HG03439 (cell line): ENCODE data around the gene KRTAP6-2.

Source experiments
- ATAC-seq: cut with Tn5 transposase; IDR thresholded peaks from one replicate; pipeline ENCODE4 v1.9.1; 2021; ENCODE audit warnings: mild to moderate bottlenecking, moderate library complexity; ENCODE audit not compliant: unreplicated experiment

Gene KRTAP6-2, protein sequence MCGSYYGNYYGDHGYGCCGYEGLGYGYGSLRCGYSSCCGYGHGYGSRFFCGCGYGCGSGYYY

DNA sequence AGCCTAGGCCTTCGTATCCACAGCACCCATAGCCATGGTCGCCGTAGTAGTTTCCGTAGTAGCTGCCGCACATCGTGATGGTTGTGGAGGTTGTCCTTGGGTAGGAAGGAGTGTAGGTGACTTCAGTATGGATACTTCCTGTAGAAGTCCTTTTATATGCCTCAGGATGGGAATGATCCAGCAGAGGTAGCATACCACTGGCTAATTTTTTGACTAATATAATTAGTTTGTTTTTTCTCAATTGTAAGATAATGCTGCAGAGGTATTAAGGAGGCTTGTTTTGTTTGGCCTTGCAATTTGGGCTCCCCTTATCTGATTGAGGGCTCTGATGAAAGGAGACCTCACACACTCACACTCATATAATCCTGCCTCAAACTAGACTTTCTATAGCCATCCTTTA, at the start of gene KRTAP6-2:
TSS of gene KRTAP6-2 (minus strand) at position 101 of the 400 bp plus-strand sequence. CDS start at position 73, 28 bp downstream.
- no peak for ATAC-seq

DNA sequence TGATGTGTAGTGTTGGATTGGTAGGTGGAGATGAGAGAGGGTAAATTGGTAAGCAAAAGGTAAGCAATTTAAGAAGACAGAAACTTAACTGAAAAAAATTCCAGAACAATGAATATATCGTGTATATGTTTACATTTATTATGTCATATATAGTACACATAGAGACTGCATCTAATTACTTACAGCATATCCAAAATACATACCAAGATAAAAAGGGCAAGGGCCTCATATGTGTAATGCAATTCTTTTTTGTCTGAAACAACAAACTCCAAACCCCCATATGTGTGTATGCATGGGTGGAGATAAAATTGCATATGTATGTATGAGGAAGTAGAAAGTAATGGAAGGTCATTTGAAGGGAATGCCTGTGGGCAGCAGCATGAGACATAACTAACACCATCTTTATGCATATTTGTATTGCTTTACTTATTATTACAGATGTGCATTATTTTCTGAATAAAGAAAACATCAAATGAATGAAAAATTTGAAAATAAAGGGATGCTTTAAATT, 48.3 kb upstream of the KRTAP6-2 start:
- no peak for ATAC-seq

DNA sequence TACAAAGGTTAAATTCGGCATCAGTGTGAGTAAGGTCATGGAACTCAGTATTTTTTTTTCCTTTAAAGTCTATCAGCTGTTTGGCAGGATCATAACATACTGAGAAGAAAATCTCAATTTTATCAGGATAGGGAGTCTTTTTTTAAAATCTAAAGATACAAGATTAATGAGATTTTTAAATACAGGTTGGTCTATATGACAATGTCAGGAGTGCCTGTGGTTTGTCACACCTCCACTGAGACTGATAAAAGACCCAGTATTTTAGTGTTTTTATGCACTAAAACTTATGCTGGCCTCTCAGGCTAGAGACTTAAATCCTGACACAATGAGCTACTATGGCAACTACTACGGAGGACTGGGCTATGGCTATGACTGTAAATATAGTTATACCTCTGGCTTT, 43.9 kb upstream of the KRTAP6-2 start, which contains the start of gene KRTAP20-3:
TSS of gene KRTAP20-3 (plus strand) at position 301 of the 400 bp plus-strand sequence.
- no peak for ATAC-seq

DNA sequence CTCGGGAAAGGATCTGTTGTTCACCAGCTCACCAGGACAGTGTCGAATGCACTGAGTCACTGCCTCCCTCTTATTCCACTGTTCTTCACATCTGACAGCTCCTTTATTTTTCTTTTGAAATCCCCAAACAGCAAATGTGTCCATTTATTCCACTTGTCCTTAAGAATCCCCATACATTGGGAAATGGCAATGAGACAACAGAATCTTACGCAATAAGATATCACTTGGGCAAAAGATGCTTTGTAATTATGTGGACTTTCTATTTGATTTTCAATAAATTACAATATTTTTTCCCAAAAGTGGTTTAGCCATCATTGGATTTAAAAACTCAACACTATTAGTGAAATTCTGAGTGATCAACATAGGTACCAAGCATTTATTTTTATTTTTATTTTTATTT, 40.0 kb upstream of the KRTAP6-2 start:
- no peak for ATAC-seq

DNA sequence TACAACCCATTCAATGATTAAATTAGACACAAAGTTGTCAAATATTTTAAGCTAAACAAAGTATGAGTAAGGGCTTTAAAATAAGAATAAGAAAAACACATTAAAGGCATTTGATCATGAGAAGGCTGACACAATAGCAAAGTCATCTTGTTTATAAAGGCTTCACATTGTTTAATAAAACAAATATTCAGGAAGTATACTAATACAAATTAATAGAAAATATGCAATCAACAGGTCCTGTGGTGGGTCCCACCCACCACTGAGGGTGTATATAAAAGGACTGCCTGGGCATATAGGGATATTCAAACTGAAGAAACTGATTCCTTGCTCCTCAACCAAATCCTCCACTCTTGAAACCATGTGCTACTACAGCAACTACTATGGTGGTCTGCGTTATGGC, 36.2 kb upstream of the KRTAP6-2 start, which contains the start of gene KRTAP20-2:
TSS of gene KRTAP20-2 (plus strand) at position 301 of the 400 bp plus-strand sequence. CDS start at position 359, 58 bp downstream.
- no peak for ATAC-seq

DNA sequence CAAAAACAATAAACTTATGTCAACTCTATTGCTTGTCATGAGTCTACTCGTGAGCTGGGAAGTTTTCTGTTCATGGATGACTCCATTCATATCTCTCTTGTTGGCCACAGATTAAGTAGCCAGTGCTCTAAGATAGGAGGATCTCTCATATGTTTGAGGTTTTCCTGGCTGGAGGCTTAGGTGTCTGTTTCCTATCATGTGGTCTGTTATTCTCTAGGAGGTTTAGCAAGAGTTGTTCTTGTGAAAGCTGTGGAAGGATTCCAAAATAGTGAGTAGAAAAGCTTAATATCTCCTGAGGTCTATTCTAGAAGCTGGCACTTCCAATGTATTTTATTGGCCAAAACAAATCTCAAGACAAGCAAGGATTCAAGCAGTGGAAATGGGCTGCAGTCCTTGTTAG, 30.5 kb upstream of the KRTAP6-2 start:
- no peak for ATAC-seq

DNA sequence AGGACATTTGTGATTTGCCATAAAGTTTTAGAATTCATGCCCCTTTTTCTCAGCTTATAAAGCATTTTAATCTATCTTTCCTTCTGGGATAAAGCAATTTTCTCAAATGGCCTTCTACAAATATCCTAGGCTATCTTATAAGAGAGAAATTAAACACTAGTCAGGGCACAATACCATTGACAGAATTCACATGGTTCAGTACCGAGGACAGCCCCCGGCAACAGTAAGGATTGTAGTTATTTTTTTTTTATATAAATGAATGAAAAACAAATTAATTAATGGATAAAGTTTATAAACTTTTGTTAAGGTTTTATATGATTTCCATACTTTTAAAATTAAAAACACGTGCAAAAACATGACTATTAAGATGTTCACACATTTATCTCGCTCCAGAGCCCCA, 29.4 kb upstream of the KRTAP6-2 start:
- no peak for ATAC-seq

DNA sequence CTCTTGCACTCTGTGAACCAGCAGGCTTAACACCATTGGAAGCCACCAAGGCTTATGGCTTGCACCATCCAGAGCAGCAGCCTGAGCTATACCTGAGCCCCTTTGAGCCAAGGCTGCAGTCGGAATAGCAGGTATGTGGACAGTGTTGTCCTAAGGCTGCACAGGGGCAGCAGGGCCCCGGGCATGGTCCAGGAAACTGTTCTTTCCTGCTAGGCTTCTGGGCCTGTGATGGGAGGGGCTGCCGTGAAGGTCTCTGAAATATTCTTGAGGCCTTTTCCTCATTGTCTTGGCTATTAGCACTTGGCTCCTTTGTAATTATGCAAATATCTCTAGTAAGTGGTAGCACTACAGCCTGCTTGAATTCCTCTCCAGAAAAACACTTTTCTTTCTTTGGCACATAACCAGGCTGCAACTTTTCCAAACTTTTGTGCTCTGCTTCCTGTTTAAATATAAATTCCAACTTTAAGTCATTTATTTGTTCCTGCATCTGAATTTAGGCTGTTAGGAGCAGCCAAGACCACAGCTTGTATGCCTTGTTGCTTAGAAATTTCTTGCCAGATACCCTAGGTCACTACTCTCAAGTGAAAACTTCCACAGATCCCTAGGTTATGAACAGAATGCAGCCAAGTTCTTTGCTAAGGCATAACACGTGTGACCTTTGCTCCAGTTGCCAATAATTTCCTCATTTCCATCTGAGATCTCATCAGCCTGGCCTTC, 26.9 kb upstream of the KRTAP6-2 start:
- no peak for ATAC-seq

DNA sequence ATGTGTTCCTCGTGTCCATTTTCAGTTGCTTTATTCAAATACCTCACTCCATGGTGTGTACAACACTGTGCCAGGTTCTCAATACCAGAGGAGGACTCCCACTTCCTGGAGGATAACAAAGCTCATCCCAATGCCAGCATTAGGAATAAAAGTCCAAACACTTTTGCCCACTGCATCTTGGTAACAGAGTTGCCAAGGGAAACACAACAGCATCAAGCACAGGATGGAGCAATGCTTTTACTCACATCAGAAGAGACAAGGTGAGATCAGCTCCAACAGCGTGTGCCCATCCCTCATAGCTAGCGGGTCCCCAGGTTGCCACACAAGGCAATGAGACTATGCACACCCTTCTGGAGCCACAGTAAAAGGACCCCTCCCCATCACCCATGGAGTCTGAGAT, 24.7 kb upstream of the KRTAP6-2 start:
- no peak for ATAC-seq

DNA sequence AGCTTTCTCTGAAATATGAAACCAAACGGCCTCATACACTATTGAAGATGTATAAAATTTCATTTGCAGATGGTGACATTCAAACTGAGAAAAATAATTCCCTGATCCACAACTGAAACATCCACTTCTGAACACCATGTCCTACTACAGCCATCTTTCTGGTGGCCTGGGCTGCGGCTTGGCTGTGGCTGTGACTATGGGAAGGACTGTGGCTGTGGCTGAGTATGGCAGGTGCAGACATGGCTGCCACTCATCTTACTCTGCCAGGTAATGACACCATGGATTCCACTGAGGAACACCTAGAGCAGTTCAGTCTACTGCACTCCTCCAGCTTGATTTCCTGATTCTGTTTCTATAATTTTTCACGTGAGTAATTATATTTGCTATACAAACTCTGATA, 21.8 kb upstream of the KRTAP6-2 start, which contains the start of gene KRTAP20-4:
TSS of gene KRTAP20-4 (plus strand) at position 106 of the 400 bp plus-strand sequence.
- no peak for ATAC-seq

DNA sequence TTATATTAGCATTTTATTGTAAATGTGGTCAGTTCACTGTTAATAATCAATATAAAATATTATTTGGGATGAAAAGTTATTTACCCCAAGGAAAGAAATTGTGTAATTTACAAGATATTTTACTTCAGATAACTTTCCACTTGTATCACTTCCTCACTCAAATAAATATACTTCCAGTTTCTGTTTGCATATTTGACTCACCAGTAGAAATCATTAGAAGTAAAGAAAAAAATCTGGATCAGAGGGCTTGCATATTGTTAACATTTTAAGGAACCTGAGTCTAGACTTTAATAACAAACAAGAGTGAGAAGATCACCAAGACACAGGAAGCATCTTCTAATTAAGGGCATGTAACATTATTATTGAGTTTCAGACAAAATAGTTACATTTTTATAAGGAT, 21.4 kb upstream of the KRTAP6-2 start:
- no peak for ATAC-seq

DNA sequence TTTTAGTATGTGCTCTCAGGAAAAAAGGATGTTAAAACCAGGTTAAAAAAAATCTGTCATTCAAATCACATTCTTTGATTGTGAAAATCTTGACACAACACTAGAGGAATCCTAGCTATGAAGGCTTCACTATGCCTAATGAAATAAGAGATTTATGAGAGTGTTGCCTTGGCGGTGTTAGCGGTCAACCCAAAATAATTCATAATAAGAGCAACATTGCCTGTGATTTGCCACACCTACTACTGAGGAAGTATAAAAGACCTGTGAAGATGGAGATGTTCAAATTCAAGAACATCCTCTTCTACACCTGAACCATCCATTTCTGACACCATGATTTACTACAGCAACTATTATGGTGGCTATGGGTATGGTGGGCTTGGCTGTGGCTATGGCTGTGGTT, 17.4 kb upstream of the KRTAP6-2 start, which contains the start of gene KRTAP20-1:
TSS of gene KRTAP20-1 (plus strand) at position 301 of the 400 bp plus-strand sequence. CDS start at position 331, 30 bp downstream.
- no peak for ATAC-seq

DNA sequence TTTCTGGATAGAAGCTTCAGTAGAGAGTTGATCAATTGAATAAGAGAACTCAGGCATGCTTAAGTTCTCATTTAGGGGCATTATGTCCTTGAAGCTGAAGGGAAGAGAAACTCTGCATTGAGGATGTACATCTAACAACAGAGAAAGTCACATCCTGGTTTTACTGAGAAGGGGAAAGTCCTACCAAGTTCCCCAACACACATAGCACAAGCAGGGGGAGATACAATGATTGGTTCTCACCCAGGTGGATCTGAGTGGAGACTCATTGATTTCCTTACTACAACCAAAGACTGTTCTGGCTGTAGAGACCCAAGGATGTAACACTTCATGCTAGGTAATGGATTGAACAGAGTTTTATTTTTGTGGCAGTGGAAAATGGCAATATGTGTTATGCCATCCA, 16.5 kb upstream of the KRTAP6-2 start:
- no peak for ATAC-seq

DNA sequence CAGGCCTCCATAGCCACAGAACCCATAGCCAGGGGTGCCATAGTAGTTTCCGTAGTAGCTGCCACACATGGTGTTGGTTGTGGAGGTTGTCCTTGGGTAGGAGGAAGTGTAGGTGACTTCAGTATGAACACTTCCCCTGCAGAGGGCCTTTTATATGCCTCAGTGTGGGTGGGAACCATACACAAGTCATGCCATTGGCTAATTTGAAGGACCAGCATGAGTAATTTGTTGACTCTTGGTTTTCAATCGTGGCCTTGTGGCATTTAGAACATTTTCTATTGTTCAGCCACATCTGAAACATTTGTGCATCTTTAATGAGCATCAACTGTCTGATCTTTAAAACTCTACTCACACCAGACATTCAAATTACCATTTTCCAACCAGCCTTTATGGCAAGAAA, 15.1 kb upstream of the KRTAP6-2 start, which contains the start of gene KRTAP6-1:
TSS of gene KRTAP6-1 (minus strand) at position 95 of the 400 bp plus-strand sequence. CDS start at position 69, 26 bp downstream.
- ATAC-seq, result no peak

DNA sequence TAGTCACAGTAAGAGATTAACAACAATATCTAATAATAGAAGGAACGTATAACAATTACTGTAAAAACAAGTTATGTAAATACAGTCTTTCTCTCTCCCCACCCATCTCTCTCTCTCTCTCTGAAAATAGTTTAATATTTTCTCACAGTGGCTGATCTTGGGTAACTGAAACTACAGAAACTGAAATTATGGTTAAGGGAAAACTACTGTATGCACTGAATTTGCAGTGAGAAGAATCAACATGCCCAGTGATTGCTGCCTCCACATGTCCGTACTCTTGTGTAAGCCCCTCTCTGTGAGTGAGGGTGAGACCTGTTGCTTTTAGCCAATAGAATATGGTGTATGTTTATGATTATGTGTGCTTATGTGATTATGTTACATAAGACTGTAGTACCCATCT, 13.4 kb upstream of the KRTAP6-2 start:
- ATAC-seq, result no peak

DNA sequence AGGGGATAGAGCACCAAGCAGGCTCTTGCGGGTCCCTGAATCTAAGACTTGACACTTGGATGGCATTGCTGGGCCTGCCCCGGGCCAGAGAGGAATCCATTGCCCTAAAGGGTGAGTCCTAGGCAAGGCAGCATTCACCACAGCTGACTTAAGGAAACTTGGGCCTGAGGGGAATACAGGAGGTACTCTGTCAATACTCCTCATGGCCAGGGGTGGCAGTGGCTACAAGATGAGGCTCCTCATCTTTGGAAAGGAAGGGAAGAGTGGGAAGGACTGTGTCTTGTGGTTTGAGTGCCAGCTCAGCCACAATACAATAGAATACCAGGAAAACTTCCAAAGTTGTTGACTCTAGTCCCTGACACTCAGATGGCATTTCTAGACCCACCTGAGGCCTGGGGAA, 7.3 kb upstream of the KRTAP6-2 start:
- ATAC-seq, result no peak

DNA sequence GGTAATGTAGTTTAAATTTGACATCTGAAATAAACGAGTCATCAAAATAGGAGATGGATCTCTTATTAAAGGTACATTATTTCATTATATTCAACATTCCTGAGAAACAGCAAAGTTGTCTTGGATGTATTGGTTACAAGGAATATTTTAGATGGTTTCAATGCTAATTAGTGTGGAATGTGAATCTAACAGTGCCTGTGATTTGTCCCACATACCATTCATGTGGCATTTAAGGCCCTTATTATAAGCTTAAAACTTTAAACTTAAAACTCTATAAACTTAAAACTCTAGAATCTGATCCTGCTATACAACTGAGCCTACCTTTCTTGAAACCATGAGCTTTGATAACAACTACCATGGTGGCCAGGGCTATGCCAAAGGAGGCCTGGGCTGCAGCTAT, 2.1 kb upstream of the KRTAP6-2 start, which contains the start of gene KRTAP22-1:
TSS of gene KRTAP22-1 (plus strand) at position 301 of the 400 bp plus-strand sequence.
- ATAC-seq, result no peak

DNA sequence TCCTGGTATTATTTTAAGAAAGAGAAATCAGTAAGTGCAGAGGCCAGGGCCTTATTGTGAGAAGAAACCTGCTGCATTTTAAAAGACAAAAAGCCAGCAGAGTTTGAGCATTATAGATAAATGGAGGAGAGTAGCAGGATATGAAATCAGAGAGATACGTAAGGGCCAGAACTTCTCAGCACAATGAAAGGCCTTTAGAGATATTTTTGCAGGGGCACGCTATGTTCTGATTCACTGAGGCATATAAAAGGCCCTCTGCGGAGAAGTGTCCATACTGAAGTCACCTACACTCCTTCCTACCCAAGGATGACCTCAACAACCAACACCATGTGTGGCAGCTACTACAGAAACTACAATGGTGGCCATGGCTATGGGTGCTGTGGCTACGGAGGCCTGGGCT, 6.6 kb downstream of the KRTAP6-2 start, which contains the start of gene KRTAP6-3:
TSS of gene KRTAP6-3 (plus strand) at position 301 of the 400 bp plus-strand sequence. CDS start at position 307, 6 bp downstream.
- ATAC-seq, result no peak

DNA sequence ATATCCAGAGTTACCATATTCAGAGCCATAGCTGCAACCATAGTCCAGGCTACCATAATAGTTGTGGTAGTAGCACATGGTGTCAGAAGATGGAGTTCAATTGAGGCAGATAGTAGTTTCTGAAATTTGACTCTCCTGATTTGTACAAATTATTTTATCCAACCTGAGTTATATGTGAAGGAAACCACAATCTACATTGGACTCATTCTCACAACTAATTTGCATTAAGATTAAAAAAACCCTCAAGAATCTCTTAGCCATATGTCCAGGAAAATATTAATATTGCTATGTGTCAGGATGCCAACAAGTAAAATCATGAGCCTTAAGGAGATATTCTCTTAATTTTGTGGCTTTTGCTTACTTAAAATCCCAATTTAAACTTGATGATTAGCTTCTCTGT, 8.4 kb downstream of the KRTAP6-2 start, which contains the start of gene KRTAP22-2:
TSS of gene KRTAP22-2 (minus strand) at position 101 of the 400 bp plus-strand sequence.
- ATAC-seq, result no peak

DNA sequence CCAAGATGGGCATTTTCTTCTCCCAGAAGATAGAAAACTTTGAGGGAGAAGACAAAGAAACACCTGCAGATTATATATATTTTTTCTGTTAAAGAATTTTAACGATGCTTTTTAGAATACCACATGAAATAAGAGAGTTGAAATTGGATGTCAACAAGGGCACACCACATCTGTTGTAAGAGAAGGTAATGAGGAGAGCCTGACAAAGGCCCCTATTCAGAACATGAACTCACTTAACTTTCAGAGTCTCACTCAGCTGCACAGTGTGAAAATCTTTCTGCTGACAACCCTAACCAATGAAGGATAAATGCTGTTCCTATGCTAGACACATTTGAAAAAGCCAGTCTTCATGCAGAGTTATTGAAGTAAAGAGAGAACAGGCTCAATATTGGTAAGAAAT, 15.8 kb downstream of the KRTAP6-2 start:
- no peak for ATAC-seq

DNA sequence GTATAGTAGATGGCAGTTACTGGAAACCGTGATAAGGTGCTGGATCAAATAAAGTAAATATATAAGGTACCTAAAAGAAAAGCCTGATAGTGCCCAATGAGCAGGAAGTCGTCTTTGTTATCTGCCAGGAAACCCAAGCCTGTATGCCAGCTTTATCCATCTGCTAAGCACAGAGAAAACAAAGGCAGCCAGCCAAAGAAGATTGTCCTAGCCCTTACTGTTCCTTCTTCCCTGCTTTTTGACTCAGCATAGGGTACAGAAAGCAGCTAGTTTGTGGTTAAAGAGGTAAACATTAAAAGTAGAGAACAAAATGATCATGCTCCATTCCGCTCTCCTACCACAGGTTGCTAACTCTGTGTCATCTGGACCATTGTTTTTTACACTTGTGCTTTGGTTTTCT, 18.6 kb downstream of the KRTAP6-2 start:
- ATAC-seq, result no peak

DNA sequence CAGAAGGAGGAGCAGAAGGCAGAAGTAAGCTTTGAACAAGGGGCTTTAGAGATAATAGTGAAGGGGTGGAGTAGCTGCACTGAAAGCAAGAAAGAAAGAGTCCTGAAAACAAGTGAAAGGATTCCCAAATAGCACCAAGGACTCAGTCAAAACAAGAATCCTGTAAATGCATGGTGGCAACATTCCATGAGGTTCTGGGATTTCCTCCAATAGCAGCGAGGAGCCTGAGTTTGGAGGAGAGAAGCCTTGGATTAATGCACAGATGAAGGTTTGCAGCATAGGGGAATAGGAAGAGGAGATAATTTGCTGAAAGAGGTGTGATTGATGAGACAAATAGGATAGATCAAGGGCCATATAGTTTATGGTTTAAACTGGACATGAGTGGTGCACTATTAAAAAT, 19.4 kb downstream of the KRTAP6-2 start:
- no peak for ATAC-seq
